HG03039 (cell line): ENCODE results near the gene SLC4A4.

Source experiments
- ATAC-seq: cut with Tn5 transposase; IDR thresholded peaks from one replicate; pipeline ENCODE4 v1.9.1; 2021; ENCODE audit warnings: mild to moderate bottlenecking, moderate library complexity; ENCODE audit not compliant: unreplicated experiment

SLC4A4 gene

GRCh38 chr4:71356924-71357663 lies 18.3 kb downstream of the SLC4A4 start:
- ATAC-seq = no peak

- no peak for ATAC-seq
Observed at GRCh38 chr4:71360844-71361243, 22.0 kb downstream of the SLC4A4 start.

- no peak for ATAC-seq
Observed at GRCh38 chr4:71361476-71361875, 22.7 kb downstream of the SLC4A4 start.

- ATAC-seq = no peak
Observed at GRCh38 chr4:71366766-71367165, 27.9 kb downstream of the SLC4A4 start.

GRCh38 chr4:71367546-71367945 lies 28.7 kb downstream of the SLC4A4 start:
- ATAC-seq = no peak

- ATAC-seq = no peak
Observed at GRCh38 chr4:71368906-71369305, 30.1 kb downstream of the SLC4A4 start.

GRCh38 chr4:71369536-71369935 lies 30.7 kb downstream of the SLC4A4 start:
- ATAC-seq = no peak

GRCh38 chr4:71375494-71375893 lies 36.7 kb downstream of the SLC4A4 start:
- no peak for ATAC-seq

GRCh38 chr4:71377561-71377960 lies 38.7 kb downstream of the SLC4A4 start:
- no peak for ATAC-seq

- no peak for ATAC-seq
Observed at GRCh38 chr4:71379126-71379525, 40.3 kb downstream of the SLC4A4 start.

- ATAC-seq = no peak
Observed at GRCh38 chr4:71380788-71381187, 42.0 kb downstream of the SLC4A4 start.

- no peak for ATAC-seq
Observed at GRCh38 chr4:71382125-71382899, 43.5 kb downstream of the SLC4A4 start.

GRCh38 chr4:71382900-71383560 lies 44.2 kb downstream of the SLC4A4 start:
- no peak for ATAC-seq

GRCh38 chr4:71383984-71384383 lies 45.2 kb downstream of the SLC4A4 start:
- no peak for ATAC-seq

GRCh38 chr4:71389149-71389827 lies 50.5 kb downstream of the SLC4A4 start:
- no peak for ATAC-seq

GRCh38 chr4:71392109-71392508 lies 53.3 kb downstream of the SLC4A4 start:
- no peak for ATAC-seq

GRCh38 chr4:71396382-71396781 lies 57.6 kb downstream of the SLC4A4 start:
- no peak for ATAC-seq

- ATAC-seq = no peak
Observed at GRCh38 chr4:71400810-71401209, 62.0 kb downstream of the SLC4A4 start.

- ATAC-seq = no peak
Observed at GRCh38 chr4:71402616-71403015, 63.8 kb downstream of the SLC4A4 start.

- ATAC-seq = no peak
Observed at GRCh38 chr4:71404049-71404448, 65.2 kb downstream of the SLC4A4 start.

- ATAC-seq = no peak
Observed at GRCh38 chr4:71405791-71406190, 67.0 kb downstream of the SLC4A4 start.
